Small intestine (tissue), 7 donors: Measurements from ENCODE around the gene IRAK3. TPM values are rescaled to one million over a fixed set of nuclear protein-coding genes. Genes with fewer than 3 reads are reported as not detected.
"Not testable (repeated sequence)": the region's sequence is repeated elsewhere in the genome, so short reads cannot be mapped to it uniquely, and the experiment has no call there.

ENCODE experiments used
- DNase-seq, 2 donors: peaks; one replicate each; pipeline versions ENCODE4 v3.0.0 to v3.0.0-alpha.2; 2013
- FAIRE-seq: peaks from 2 replicates; lab custom pipeline; 2012; peaks lifted over from hg19 to GRCh38; lab: Jason Lieb, UNC
- H3K27ac ChIP-seq, 3 donors: one replicate each; pipeline ENCODE4 v1.5.1; 2013; ENCODE audit warnings: low read length in 2 of 3, mild to moderate bottlenecking in 2 of 3, control low read depth in 1 of 3, inconsistent platforms in 1 of 3, low read depth in 1 of 3, moderate library complexity in 1 of 3
- H3K27me3 ChIP-seq, 3 donors: one replicate each; pipeline ENCODE4 v1.6.1; 2013; ENCODE audit warnings: low read length in 3 of 3, inconsistent platforms in 1 of 3; ENCODE audit not compliant: control insufficient read depth in 3 of 3, insufficient read depth in 3 of 3
- H3K36me3 ChIP-seq, 3 donors: one replicate each; pipeline ENCODE4 v1.6.1; 2013; ENCODE audit warnings: low read length in 3 of 3, inconsistent platforms in 1 of 3, low read depth in 1 of 3, mild to moderate bottlenecking in 1 of 3, moderate library complexity in 1 of 3; ENCODE audit not compliant: control insufficient read depth in 3 of 3, insufficient read depth in 2 of 3
- H3K4me1 ChIP-seq, 3 donors: one replicate each; pipeline ENCODE4 v1.6.1; 2013; ENCODE audit warnings: low read length in 2 of 3, inconsistent platforms in 1 of 3, low read depth in 1 of 3, mild to moderate bottlenecking in 1 of 3, moderate library complexity in 1 of 3; ENCODE audit not compliant: control insufficient read depth in 3 of 3, insufficient read depth in 2 of 3
- H3K4me3 ChIP-seq, 3 donors: one replicate each; pipeline ENCODE4 v1.5.1; 2013; ENCODE audit warnings: low read length in 3 of 3, control low read depth in 1 of 3, inconsistent platforms in 1 of 3, low read depth in 1 of 3, mild to moderate bottlenecking in 1 of 3, moderate library complexity in 1 of 3
- H3K9me3 ChIP-seq, 2 donors: one replicate each; pipeline ENCODE4 v1.6.1; 2013; ENCODE audit warnings: low read depth in 1 of 2, low read length in 1 of 2; ENCODE audit not compliant: control insufficient read depth in 2 of 2, insufficient read depth in 1 of 2
- WGBS, 3 donors: extraction: QIAGEN DNeasy Blood & Tissue Kit; methylation state at CpG; one replicate each; pipeline ENCODE4 v1.1.7; 2013; 5-methylcytosine and 5-hydroxymethylcytosine counted together
- polyA plus RNA-seq, 4 donors: library from polyadenylated mRNA; stranded (reverse) in 3 of 4; unstranded in 1 of 4; fragments of 200-250 nt in 3 of 4; fragments of 120-200 nt in 1 of 4; gene quantifications; one replicate each; pipeline versions ENCODE4 v1.2.1 to v1.2.3, GENCODE V29; 2013
- donor health status: healthy with polysubstance abuse.
- donor health status: control.
- donor health status: control.
- donor health status: Bipolar disorder and iron deficiency.
- donor health status: healthy.

Gene IRAK3
- polyA plus RNA-seq, 4 donors, result 0.22 to 4.0 (median 1.6) TPM

DNA sequence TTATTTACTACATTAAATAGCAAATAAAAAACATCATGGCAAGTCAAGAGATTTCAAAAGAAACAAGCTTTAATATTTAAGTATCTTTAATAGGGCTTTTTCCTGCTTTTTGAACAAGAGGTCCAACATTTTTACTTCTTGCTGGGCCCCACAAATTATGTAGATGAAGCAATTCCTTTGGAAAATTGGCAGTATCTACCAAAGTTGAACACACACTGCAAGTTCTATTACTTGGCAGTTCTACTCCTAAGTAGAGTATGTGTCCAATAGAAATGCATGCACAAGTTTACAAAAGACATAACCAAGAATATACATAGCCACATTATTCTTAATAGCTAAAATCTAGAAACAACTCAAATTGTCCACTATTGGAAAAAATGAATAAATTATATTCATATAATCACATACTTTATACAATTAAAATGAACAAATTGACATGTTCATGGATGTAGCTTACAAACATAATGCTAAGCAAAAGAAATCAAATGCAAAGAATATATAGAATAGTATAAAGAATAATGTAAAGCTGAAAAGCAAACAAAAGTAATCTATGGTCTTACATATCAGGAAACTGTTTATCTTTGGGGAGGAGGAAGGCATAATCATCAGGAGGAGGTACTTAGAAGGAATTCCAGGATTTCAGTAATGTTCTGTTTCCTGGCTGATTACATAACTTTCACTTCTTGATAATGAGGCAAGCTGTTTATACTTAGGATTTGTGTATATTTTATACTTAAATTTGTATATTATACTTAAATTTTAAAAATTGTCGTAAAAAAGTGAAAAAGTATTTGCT is 12.7 kb upstream of the IRAK3 start:
- Histone ChIP-seq H3K36me3 (no peaks in the 10 kb centered on the region), H3K27ac (no peak overlapping the region), H3K9me3 (peaks cover 0 to 3% of the 10 kb centered on the region in 2 donors), H3K4me1 (no peaks in the 10 kb centered on the region), H3K27me3 (peaks cover 0 to 9% (median 0%) of the 10 kb centered on the region in 3 donors), H3K4me3 (no peak overlapping the region)
- WGBS, 3 donors, result 16 to 33% (median 26%) methylated on average over 1 of the region's 1 CpG
- DNase-seq, result peak in 1 of 2 donors; percentile 6
- FAIRE-seq, result no peak

DNA sequence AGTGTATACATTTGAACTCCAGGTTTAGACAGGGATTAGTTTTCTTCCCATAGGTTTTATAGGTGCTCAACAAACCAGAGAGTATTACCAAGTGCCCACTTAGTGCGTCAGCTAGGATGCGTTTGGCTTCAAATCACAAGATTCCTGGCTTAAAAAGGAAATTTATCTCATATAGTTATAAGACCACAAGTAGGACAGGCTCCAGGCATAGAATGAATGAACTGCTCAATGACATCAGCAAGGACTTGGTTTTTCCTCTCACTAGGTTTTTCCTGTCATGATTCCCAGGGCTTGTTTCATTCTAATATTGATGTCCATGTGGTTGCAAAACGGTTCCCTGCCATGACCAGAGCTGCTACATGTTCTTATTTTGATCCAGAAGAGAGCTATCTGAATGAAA is 6.1 kb upstream of the IRAK3 start:
- FAIRE-seq, result no peak
- 74 to 85% (median 79%) methylated on average over 3 of the region's 3 CpGs for WGBS, 3 donors

DNA sequence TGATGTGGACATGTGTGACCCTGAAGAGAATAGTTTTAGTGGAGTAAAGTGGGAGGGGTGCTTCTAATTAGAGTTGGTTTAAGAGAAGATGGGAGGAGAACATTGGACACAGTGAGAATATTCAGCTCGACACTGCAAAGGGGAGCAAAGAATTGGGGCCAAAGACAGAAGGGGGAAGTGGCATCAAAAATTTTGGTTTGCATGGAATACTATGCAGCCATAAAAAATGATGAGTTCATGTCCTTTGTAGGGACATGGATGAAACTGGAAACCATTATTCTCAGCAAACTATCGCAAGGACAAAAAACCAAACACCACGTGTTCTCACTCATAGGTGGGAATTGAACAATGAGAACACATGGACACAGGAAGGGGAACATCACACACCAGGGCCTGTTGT is 4.2 kb upstream of the IRAK3 start:
- not testable (repeated sequence) for H3K9me3 ChIP-seq, H3K4me1 ChIP-seq, H3K4me3 ChIP-seq, H3K36me3 ChIP-seq, H3K27ac ChIP-seq, DNase-seq, FAIRE-seq
- H3K27me3 ChIP-seq, result peaks cover 4 to 23% (median 11%) of the 10 kb centered on the region in 3 donors
- WGBS, 3 donors, result 86 to 97% (median 94%) methylated on average over 1 to 2 of the region's 3 CpGs

More for the DNA sequence above, 6.1 kb upstream of the IRAK3 start:
- no peaks in the 10 kb centered on the region for H3K4me1 ChIP-seq
- H3K9me3 ChIP-seq, result no peaks in the 10 kb centered on the region
- peaks cover 0 to 12% (median 6%) of the 10 kb centered on the region in 3 donors for H3K27me3 ChIP-seq
- no peak for DNase-seq
- no peak overlapping the region for H3K27ac ChIP-seq
- no peaks in the 10 kb centered on the region for H3K36me3 ChIP-seq
- H3K4me3 ChIP-seq, result no peak overlapping the region

DNA sequence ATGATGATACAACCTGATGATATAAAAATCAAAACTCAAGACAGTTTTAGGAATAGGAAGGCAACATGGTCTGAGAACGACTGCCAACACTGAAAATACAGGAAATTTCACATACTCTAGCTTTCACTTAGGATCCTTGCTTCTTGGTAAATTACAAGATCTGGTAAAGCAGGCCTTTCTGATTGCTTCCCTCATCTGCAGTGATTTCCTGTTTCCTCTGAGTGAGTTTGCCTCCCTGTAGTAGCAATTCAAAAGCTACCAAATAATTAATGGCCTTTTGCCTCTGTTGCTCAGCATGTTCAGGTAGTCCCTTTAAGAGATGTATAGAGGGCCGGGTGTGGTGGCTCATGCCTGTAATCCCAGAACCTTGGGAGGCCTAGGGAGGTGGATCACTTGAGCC is 2.0 kb upstream of the IRAK3 start:
- H3K4me3 ChIP-seq, result no peak overlapping the region
- H3K27ac ChIP-seq, result no peak overlapping the region
- WGBS, 3 donors, result 73 to 76% (median 75%) methylated on average over 2 of the region's 2 CpGs
- H3K9me3 ChIP-seq, result peaks cover 0 to 5% of the 10 kb centered on the region in 2 donors
- H3K4me1 ChIP-seq, result peaks cover 0 to 4% (median 0%) of the 10 kb centered on the region in 3 donors
- no peak for FAIRE-seq
- no peaks in the 10 kb centered on the region for H3K36me3 ChIP-seq
- peaks cover 5 to 41% (median 11%) of the 10 kb centered on the region in 3 donors for H3K27me3 ChIP-seq
- DNase-seq, result no peak

DNA sequence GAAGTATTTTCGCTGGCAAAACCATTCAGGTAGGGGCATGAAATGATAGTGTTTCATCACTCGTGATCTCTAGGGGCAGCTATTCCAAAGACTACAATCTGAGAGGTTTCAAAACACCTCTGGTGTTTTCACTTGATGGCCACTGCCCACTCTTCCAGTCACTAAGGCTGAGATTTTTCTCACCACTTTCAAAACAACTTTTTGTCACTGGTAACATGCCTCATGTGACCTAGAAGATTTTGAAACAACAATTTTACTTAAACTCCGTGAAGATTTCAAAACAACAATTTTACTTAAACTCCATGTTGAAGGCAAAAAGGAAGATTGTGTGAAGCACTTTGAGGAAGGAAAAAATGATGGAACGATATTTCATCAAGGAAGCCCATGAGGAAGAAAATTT is 1.2 kb upstream of the IRAK3 start:
- Histone ChIP-seq H3K27me3 (peaks cover 5 to 39% (median 11%) of the 10 kb centered on the region in 3 donors), H3K4me3 (no peak overlapping the region), H3K36me3 (no peaks in the 10 kb centered on the region), H3K4me1 (peaks cover 0 to 4% (median 0%) of the 10 kb centered on the region in 3 donors), H3K27ac (no peak overlapping the region), H3K9me3 (peaks cover 0 to 5% of the 10 kb centered on the region in 2 donors)
- 83 to 91% (median 88%) methylated on average over 4 of the region's 4 CpGs for WGBS, 3 donors
- DNase-seq (no peak), FAIRE-seq (no peak)

DNA sequence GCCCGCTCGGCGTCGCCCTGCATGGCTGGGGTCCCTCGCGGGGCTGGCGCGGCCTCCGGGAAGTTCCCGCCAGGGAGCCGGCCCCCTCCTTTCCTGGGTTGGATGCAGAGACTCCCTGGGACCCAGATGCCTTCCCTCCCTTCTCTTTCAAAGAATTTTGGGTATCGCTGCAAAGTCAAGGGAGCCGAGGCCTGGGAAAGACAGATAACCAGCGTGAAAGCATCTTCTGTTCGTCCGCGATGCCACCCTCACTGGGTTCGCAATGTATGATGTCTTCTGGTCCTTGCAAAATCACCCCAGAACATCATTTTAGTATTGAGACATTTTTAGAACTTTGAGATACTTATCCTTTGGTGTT is 451 bp downstream of the IRAK3 start:
- 17 to 27% (median 27%) methylated on average over 18 of the region's 18 CpGs for WGBS, 3 donors
- DNase-seq, result no peak
- FAIRE-seq, result no peak
- H3K4me1 ChIP-seq, result peaks cover 0 to 4% (median 0%) of the 10 kb centered on the region in 3 donors
- H3K27ac ChIP-seq, result peak overlapping the region in 2 of 3 donors; percentile 43 to 94
- peak overlapping the region; percentile 28 to 45 (median 41) for H3K4me3 ChIP-seq
- H3K9me3 ChIP-seq, result peaks cover 0 to 5% of the 10 kb centered on the region in 2 donors
- H3K36me3 ChIP-seq, result no peaks in the 10 kb centered on the region
- peaks cover 5 to 43% (median 8%) of the 10 kb centered on the region in 3 donors for H3K27me3 ChIP-seq

DNA sequence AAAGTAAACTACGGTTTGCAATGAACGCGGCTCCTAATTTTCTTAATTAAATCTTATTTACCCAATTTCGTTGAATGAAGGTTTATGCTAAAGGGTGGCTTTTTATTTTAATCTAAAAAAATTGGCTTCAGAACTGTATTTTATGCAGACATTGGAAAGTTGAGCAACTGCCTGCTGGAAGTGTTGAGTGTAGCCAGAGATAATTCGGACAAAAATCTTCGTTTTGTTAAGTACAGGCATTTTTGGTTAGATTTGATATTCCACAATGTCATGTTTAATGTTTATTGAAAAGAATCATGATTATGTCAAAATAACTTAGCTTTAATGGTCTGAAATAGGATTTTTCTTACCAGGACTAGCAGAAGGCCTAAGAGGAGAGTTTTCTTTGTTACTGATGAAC is 875 bp downstream of the IRAK3 start:
- FAIRE-seq (no peak), DNase-seq (no peak)
- Histone ChIP-seq H3K27me3 (peaks cover 5 to 43% (median 8%) of the 10 kb centered on the region in 3 donors), H3K4me1 (peaks cover 0 to 4% (median 0%) of the 10 kb centered on the region in 3 donors), H3K27ac (no peak overlapping the region), H3K9me3 (peaks cover 0 to 5% of the 10 kb centered on the region in 2 donors), H3K36me3 (no peaks in the 10 kb centered on the region), H3K4me3 (peak overlapping the region in 2 of 3 donors; percentile 28 to 45)
- 65 to 88% (median 86%) methylated on average over 6 of the region's 6 CpGs for WGBS, 3 donors

DNA sequence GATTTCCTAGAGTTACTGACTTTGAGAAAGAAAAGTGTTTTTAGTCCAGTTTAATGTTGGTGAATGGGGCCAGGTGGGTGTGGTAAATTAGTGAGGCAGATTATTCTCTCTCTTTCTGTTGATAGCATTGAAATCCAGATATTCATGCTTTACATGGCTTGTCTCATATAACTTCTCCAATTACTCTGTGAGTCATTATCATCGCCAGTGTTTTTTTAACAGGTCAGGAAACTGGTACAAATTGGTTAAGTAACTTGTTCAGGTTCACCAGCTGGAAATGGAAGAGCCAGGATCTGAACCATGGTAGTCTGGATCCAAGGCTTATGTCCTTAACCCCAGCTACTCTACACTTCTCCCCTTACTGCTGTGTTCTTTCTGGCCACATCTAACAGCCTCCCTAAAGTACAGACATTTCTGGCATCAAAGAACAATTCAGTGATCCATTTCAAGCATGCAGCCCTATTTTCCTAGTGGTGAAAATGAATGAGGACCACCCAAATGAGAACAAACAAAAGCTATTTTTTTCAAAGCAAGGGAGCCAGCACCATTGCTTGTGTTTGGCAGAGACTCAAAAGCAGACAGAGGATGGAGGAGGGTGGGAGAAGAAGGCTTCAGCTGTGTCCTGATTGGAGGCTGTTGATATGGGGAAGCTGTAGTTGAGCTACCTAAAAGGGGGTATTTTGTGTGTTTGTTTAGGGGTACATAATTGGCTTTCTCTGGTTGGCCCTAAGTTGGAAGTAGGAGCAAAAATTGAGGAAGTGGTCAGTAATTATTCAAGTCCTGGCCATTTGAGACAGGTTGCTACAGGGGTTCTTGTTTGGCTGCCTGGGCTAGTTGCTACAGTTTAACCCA is 1.7 kb downstream of the IRAK3 start:
- DNase-seq, result no peak
- Histone ChIP-seq H3K36me3 (no peaks in the 10 kb centered on the region), H3K4me3 (no peak overlapping the region), H3K9me3 (peaks cover 0 to 5% of the 10 kb centered on the region in 2 donors), H3K27me3 (peaks cover 5 to 43% (median 8%) of the 10 kb centered on the region in 3 donors), H3K27ac (peak overlapping the region in 1 of 3 donors; percentile 54), H3K4me1 (peaks cover 0 to 4% (median 0%) of the 10 kb centered on the region in 3 donors)
- FAIRE-seq, result no peak
- 50 to 65% (median 62%) methylated on average over 1 of the region's 1 CpG for WGBS, 3 donors
